ENCODE results near the gene PLEKHG3. TPM values are rescaled to one million over a fixed set of nuclear protein-coding genes. Genes with fewer than 3 reads are reported as not detected.
A peak's percentile ranks its signal among the peaks of the same experiment; 100 is the strongest.

The PLEKHG3 gene
- total and polyA plus RNA-seq, 2 of the 4 experiments (the other 2 are of a cell fraction), result 8.2 to 8.4 TPM

- no peaks in the 10 kb centered on the region for H3K27me3 ChIP-seq (ENCODE audit: control insufficient read depth, insufficient read depth, low read length)
- H3K4me3 ChIP-seq (ENCODE audit: insufficient read depth, low read depth, low read length), result no peak overlapping the region
- H3K4me1 ChIP-seq (ENCODE audit: control insufficient read depth, insufficient read depth, low read length), result peaks cover 14% of the 10 kb centered on the region
- H3K9ac ChIP-seq (ENCODE audit: low read depth, low read length), result no peak overlapping the region
- peak overlapping the region; percentile 66; the same call in 1 of the 2 replicates for H2BK120ac ChIP-seq (ENCODE audit: low read depth, low read length)
- no peak overlapping the region for H3K18ac ChIP-seq (ENCODE audit: low read depth, low read length)
- H2AFZ ChIP-seq (replicated peaks; ENCODE audit: low read length, poor library complexity), result peak overlapping the region; percentile 61
- BruUV-seq (replicated peaks), result no TSS peak
- dilution Hi-C loops (cut with HindIII; ENCODE audit: low sequenced_read_pairs, unreplicated experiment) (no loop called here), in situ Hi-C loops (cut with MboI; ENCODE audit: low sequenced_read_pairs) (no loop called here), intact Hi-C loops (cut with micrococcal nuclease) (no loop called here)
- H2BK20ac ChIP-seq (ENCODE audit: low read depth, low read length), result no peak overlapping the region; the same call in 1 of the 2 replicates
- peak overlapping the region; percentile 71 for H2AK9ac ChIP-seq (replicated peaks; ENCODE audit: low read depth, low read length, poor library complexity)
- peak overlapping the region in 1 of 2 experiments; percentile 22; a peak in 1 of 4 replicates for H4K8ac ChIP-seq (ENCODE audit: low read depth in 2 of 2, low read length in 2 of 2)
- no peak overlapping the region for H2BK5ac ChIP-seq (ENCODE audit: low read depth, low read length, poor library complexity, severe bottlenecking)
- peak overlapping the region; percentile 20; the same call in 1 of the 2 replicates for H4K91ac ChIP-seq (ENCODE audit: insufficient read depth, low read depth, low read length)
- no peak overlapping the region for H3K27ac ChIP-seq (ENCODE audit: insufficient read depth, low read length)
- 0 out of 2 replicates have a peak overlapping the region, but pooled peaks have one; percentile 4 for H3K14ac ChIP-seq (replicated peaks; ENCODE audit: low read depth, low read length)
- no peak overlapping the region for H3K4me2 ChIP-seq (ENCODE audit: low read depth, low read length)
- WGBS, 2 experiments (ENCODE audit: extremely low coverage in 2 of 2, insufficient read length in 1 of 2), result 80% methylated on average over 3 of the region's 12 CpGs; no CpG with 5 or more reads in 1 of the 2 experiments
- peak; percentile 67 for ATAC-seq (ENCODE audit: low read depth)
- DNase-seq, result peak; percentile 13
- ChIA-PET POLR2A (ENCODE audit: unreplicated experiment) (no interaction called here), CTCF (interaction anchor here (0.6 kb wide), 1 partner anchor 186 kb away, joined by 4 read pairs; no protein-coding TSS in a partner anchor)
- no peak overlapping the region; the same call in 1 of the 2 replicates for H4K5ac ChIP-seq (ENCODE audit: low read depth, low read length)
- no peaks in the 10 kb centered on the region for H4K20me1 ChIP-seq (ENCODE audit: insufficient read depth, low read length)
- no peak overlapping the region for H2BK15ac ChIP-seq (ENCODE audit: low read depth, low read length)
- H2AK5ac ChIP-seq (ENCODE audit: low read depth, low read length), result peak overlapping the region; percentile 80; the same call in 1 of the 2 replicates
- no peak overlapping the region for H3K56ac ChIP-seq (ENCODE audit: extremely low read depth, insufficient read depth, low read length)
- H3K23ac ChIP-seq (ENCODE audit: low read depth, low read length), result no peak overlapping the region; the same call in 1 of the 2 replicates
- H3K79me1 ChIP-seq (ENCODE audit: low read depth in 1 of 2, low read length in 2 of 2), result no peaks in the 10 kb centered on the region
- H3K9me3 ChIP-seq (ENCODE audit: control insufficient read depth, insufficient read depth, low read length), result peaks cover 2% of the 10 kb centered on the region; the same call in 1 of the 2 replicates
- H3K4ac ChIP-seq (ENCODE audit: low read depth, low read length), result peak overlapping the region; percentile 6; the same call in 1 of the 2 replicates
- peaks cover 20% of the 10 kb centered on the region; the same call in 1 of the 2 replicates for H3K36me3 ChIP-seq (ENCODE audit: control insufficient read depth, insufficient read depth, low read length)
- H3K9me1 ChIP-seq (ENCODE audit: insufficient read depth, low read length), result peaks cover 4% of the 10 kb centered on the region; the same call in 1 of the 2 replicates
- TF ChIP-seq MAFK (IDR thresholded peaks at IDR 0.05; ENCODE audit: low read depth, low read length), result no peak
- no peak for TF ChIP-seq USF2 (IDR thresholded peaks at IDR 0.05; ENCODE audit: low read depth, low read length)
- no peak for TF ChIP-seq ELK1 (IDR thresholded peaks at IDR 0.05; ENCODE audit: borderline replicate concordance, low read depth, low read length)
- TF ChIP-seq NFE2L2 (IDR thresholded peaks at IDR 0.05; ENCODE audit: low read depth, low read length), result no peak
- no peak for TF ChIP-seq FOS (IDR thresholded peaks at IDR 0.05; ENCODE audit: low read depth, low read length)
- no peak for TF ChIP-seq BHLHE40 (IDR thresholded peaks at IDR 0.05; ENCODE audit: low read depth, low read length)
- no peak for TF ChIP-seq RFX5 (IDR thresholded peaks at IDR 0.05; ENCODE audit: low read depth, low read length)
- TF ChIP-seq MAZ (IDR thresholded peaks at IDR 0.05; ENCODE audit: borderline replicate concordance, low read depth, low read length), result no peak
- no peak for TF ChIP-seq RCOR1 (IDR thresholded peaks at IDR 0.05; ENCODE audit: insufficient replicate concordance, low read length)
- TF ChIP-seq POLR2A (IDR thresholded peaks at IDR 0.05; ENCODE audit: low read depth, low read length), result no peak
- no peak for TF ChIP-seq MXI1 (IDR thresholded peaks at IDR 0.05; ENCODE audit: borderline replicate concordance, low read depth, low read length)
- no peak for TF ChIP-seq CTCF (conservative IDR thresholded peaks at IDR 0.05; ENCODE audit: low read depth, low read length)
- TF ChIP-seq CEBPB (IDR thresholded peaks at IDR 0.05; ENCODE audit: low read depth, low read length), result no peak
Observed at GRCh38 chr14:64746298-64747250, 42.4 kb downstream of the PLEKHG3 start.
